Measurements from ENCODE around the gene SARDH. TPM values are rescaled to one million over a fixed set of nuclear protein-coding genes. Genes with fewer than 3 reads are reported as not detected.

The SARDH gene
- total RNA-seq, 4 donors from 2014 or later: 0.39 to 2.9 (median 0.59) TPM

GRCh38 chr9:133649194-133649593 is 89.0 kb downstream of the SARDH start:
- no peaks in the 10 kb centered on the region for H3K4me1 ChIP-seq
- H3K36me3 ChIP-seq: no peaks in the 10 kb centered on the region
- H3K9me3 ChIP-seq: no peaks in the 10 kb centered on the region
- intact Hi-C loops (cut with DNase I; ENCODE audit: low total_unique reads): no loop called here
- no peak overlapping the region for H3K4me3 ChIP-seq
- no peak overlapping the region for H3K27ac ChIP-seq
- DNase-seq (no peak), ATAC-seq (no peak)
- no peak for TF ChIP-seq POLR2A (IDR thresholded peaks at IDR 0.05)
- TF ChIP-seq CTCF (IDR thresholded peaks at IDR 0.05 in 4 of 5, conservative IDR thresholded peaks at IDR 0.05 in 1 of 5): no peak
- in situ Hi-C loops (cut with MboI; ENCODE audit: low sequenced_read_pairs in 4 of 4): no loop called here
- peaks cover 13 to 19% (median 14%) of the 10 kb centered on the region in 3 donors for H3K27me3 ChIP-seq

GRCh38 chr9:133647765-133648469 is 90.2 kb downstream of the SARDH start:
- ATAC-seq (no peak), DNase-seq (no peak)
- no peaks in the 10 kb centered on the region for H3K4me1 ChIP-seq
- peaks cover 12 to 19% (median 13%) of the 10 kb centered on the region in 3 donors for H3K27me3 ChIP-seq
- no peaks in the 10 kb centered on the region for H3K36me3 ChIP-seq
- no peak overlapping the region for H3K4me3 ChIP-seq
- intact Hi-C loops (cut with DNase I; ENCODE audit: low total_unique reads): no loop called here
- TF ChIP-seq POLR2A (IDR thresholded peaks at IDR 0.05): no peak
- TF ChIP-seq CTCF (IDR thresholded peaks at IDR 0.05 in 4 of 5, conservative IDR thresholded peaks at IDR 0.05 in 1 of 5): no peak
- H3K27ac ChIP-seq: no peak overlapping the region
- in situ Hi-C loops (cut with MboI; ENCODE audit: low sequenced_read_pairs in 4 of 4): no loop called here
- no peaks in the 10 kb centered on the region for H3K9me3 ChIP-seq

GRCh38 chr9:133647148-133647547 is 91.0 kb downstream of the SARDH start:
- in situ Hi-C loops (cut with MboI; ENCODE audit: low sequenced_read_pairs in 4 of 4) (no loop called here), intact Hi-C loops (cut with DNase I; ENCODE audit: low total_unique reads) (no loop called here)
- no peak for TF ChIP-seq POLR2A (IDR thresholded peaks at IDR 0.05)
- TF ChIP-seq CTCF (IDR thresholded peaks at IDR 0.05 in 4 of 5, conservative IDR thresholded peaks at IDR 0.05 in 1 of 5): no peak
- DNase-seq (no peak), ATAC-seq (no peak)
- Histone ChIP-seq H3K9me3 (no peaks in the 10 kb centered on the region), H3K27ac (no peak overlapping the region), H3K27me3 (peaks cover 8 to 19% (median 13%) of the 10 kb centered on the region in 3 donors), H3K4me1 (no peaks in the 10 kb centered on the region), H3K4me3 (no peak overlapping the region), H3K36me3 (no peaks in the 10 kb centered on the region)

- TF ChIP-seq CTCF (IDR thresholded peaks at IDR 0.05 in 4 of 5, conservative IDR thresholded peaks at IDR 0.05 in 1 of 5) (no peak), POLR2A (IDR thresholded peaks at IDR 0.05) (no peak)
- no peak for DNase-seq
Measured at GRCh38 chr9:133645021-133645765, 93.0 kb downstream of the SARDH start.

More at GRCh38 chr9:133645021-133645765, 93.0 kb downstream of the SARDH start:
- intact Hi-C loops (cut with DNase I; ENCODE audit: low total_unique reads): no loop called here
- Histone ChIP-seq H3K4me1 (no peaks in the 10 kb centered on the region), H3K9me3 (no peaks in the 10 kb centered on the region), H3K27ac (no peak overlapping the region), H3K4me3 (no peak overlapping the region), H3K27me3 (peaks cover 4 to 15% (median 13%) of the 10 kb centered on the region in 3 donors), H3K36me3 (no peaks in the 10 kb centered on the region)
- no peak for ATAC-seq
- in situ Hi-C loops (cut with MboI; ENCODE audit: low sequenced_read_pairs in 4 of 4): no loop called here
